ENCODE data around the gene ACOT7.

The ACOT7 gene

GRCh38 chr1:6237093-6237492 is 156.5 kb downstream of the ACOT7 start:
- Histone ChIP-seq H3K4me3 (ENCODE audit: low read depth, low read length) (no peak overlapping the region), H3K27ac (no peak overlapping the region), H3K27me3 (replicated peaks) (peaks cover 20% of the 10 kb centered on the region), H3K36me3 (replicated peaks) (peaks cover 10% of the 10 kb centered on the region)
- no peak for TF ChIP-seq CTCF (IDR thresholded peaks at IDR 0.05; ENCODE audit: low read depth, low read length, missing control alignments)
- DNase-seq: no peak
- in situ Hi-C loops (cut with HindIII; ENCODE audit: low pct_ligation_motif_present, low sequenced_read_pairs): no loop called here

- Histone ChIP-seq H3K27ac (no peak overlapping the region), H3K36me3 (replicated peaks) (peaks cover 16% of the 10 kb centered on the region), H3K27me3 (replicated peaks) (peaks cover 4% of the 10 kb centered on the region), H3K4me3 (ENCODE audit: low read depth, low read length) (peak overlapping the region; percentile 82)
- DNase-seq: no peak
- in situ Hi-C loops (cut with HindIII; ENCODE audit: low pct_ligation_motif_present, low sequenced_read_pairs): no loop called here
- no peak for TF ChIP-seq CTCF (IDR thresholded peaks at IDR 0.05; ENCODE audit: low read depth, low read length, missing control alignments)
Observed at GRCh38 chr1:6235296-6235677, 158.3 kb downstream of the ACOT7 start.

- no peaks in the 10 kb centered on the region for H3K27me3 ChIP-seq (replicated peaks)
- H3K27ac ChIP-seq: no peak overlapping the region
- DNase-seq: no peak
- peak overlapping the region; percentile 82 for H3K4me3 ChIP-seq (ENCODE audit: low read depth, low read length)
- no peak for TF ChIP-seq CTCF (IDR thresholded peaks at IDR 0.05; ENCODE audit: low read depth, low read length, missing control alignments)
- in situ Hi-C loops (cut with HindIII; ENCODE audit: low pct_ligation_motif_present, low sequenced_read_pairs): no loop called here
- peaks cover 16% of the 10 kb centered on the region for H3K36me3 ChIP-seq (replicated peaks)
Observed at GRCh38 chr1:6234502-6235295, 158.9 kb downstream of the ACOT7 start.

GRCh38 chr1:6233376-6233775 is 160.2 kb downstream of the ACOT7 start:
- H3K27me3 ChIP-seq (replicated peaks): no peaks in the 10 kb centered on the region
- peaks cover 16% of the 10 kb centered on the region for H3K36me3 ChIP-seq (replicated peaks)
- in situ Hi-C loops (cut with HindIII; ENCODE audit: low pct_ligation_motif_present, low sequenced_read_pairs): no loop called here
- DNase-seq: no peak
- H3K27ac ChIP-seq: no peak overlapping the region
- H3K4me3 ChIP-seq (ENCODE audit: low read depth, low read length): no peak overlapping the region
- no peak for TF ChIP-seq CTCF (IDR thresholded peaks at IDR 0.05; ENCODE audit: low read depth, low read length, missing control alignments)

GRCh38 chr1:6225651-6226050 is 167.9 kb downstream of the ACOT7 start:
- in situ Hi-C loops (cut with HindIII; ENCODE audit: low pct_ligation_motif_present, low sequenced_read_pairs): no loop called here
- H3K4me3 ChIP-seq (ENCODE audit: low read depth, low read length): no peak overlapping the region
- DNase-seq: no peak
- no peak for TF ChIP-seq CTCF (IDR thresholded peaks at IDR 0.05; ENCODE audit: low read depth, low read length, missing control alignments)
- H3K27ac ChIP-seq: no peak overlapping the region
- H3K27me3 ChIP-seq (replicated peaks): no peaks in the 10 kb centered on the region
- peaks cover 21% of the 10 kb centered on the region for H3K36me3 ChIP-seq (replicated peaks)

GRCh38 chr1:6224718-6225117 is 168.8 kb downstream of the ACOT7 start:
- H3K36me3 ChIP-seq (replicated peaks): peaks cover 21% of the 10 kb centered on the region
- no peak for DNase-seq
- no peaks in the 10 kb centered on the region for H3K27me3 ChIP-seq (replicated peaks)

More at GRCh38 chr1:6224718-6225117, 168.8 kb downstream of the ACOT7 start:
- H3K27ac ChIP-seq: no peak overlapping the region
- no peak overlapping the region for H3K4me3 ChIP-seq (ENCODE audit: low read depth, low read length)
- TF ChIP-seq CTCF (IDR thresholded peaks at IDR 0.05; ENCODE audit: low read depth, low read length, missing control alignments): no peak
- in situ Hi-C loops (cut with HindIII; ENCODE audit: low pct_ligation_motif_present, low sequenced_read_pairs): no loop called here
